Activated naive CD4-positive, alpha-beta T cell treated with Interleukin-2 at 50 U/mL for 16 hours (primary cell): ENCODE measurements around the gene YIPF4.
"Not testable (repeated sequence)": the region's sequence is repeated elsewhere in the genome, so short reads cannot be mapped to it uniquely, and the experiment has no call there.

Experiments used
- DNase-seq: peaks from one replicate; pipeline ENCODE4 v3.0.0-alpha.2; 2020

The YIPF4 gene

DNA sequence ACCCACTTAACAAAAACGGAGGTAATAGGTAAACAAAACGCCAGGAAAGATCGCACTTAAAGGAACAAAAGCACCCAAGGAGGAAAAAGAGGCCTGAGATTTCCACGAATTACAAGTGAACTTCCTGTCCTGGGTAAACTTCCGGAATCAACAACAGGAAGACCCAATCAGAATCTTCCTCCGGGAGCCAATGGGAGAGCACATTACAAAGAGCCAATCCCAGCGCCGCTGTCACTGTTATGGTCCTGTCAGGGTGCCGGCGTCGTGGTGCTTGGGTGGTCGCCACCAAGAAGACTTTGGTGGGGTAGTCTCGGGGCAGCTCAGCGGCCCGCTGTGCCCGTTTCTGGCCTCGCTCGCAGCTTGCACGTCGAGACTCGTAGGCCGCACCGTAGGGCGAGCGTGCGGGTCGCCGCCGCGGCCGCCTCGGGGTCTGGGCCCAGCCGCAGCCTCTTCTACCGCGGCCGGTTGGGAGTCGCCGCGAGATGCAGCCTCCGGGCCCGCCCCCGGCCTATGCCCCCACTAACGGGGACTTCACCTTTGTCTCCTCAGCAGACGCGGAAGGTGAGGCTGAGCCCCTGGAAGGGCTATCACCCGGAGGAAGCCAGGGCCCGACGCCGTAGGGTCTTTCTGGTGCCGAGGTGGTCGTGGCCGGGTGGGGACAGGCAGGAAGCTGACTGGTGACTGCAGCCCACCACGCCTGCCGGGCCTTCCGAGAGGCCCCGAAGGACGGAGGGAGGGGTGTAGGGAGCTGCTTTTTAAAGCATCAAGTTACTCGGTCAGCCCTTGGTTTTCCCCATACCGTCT is at the start of gene YIPF4:
TSS of gene YIPF4 (plus strand) at position 231 of the 804 bp plus-strand sequence. CDS start at position 483, 252 bp downstream.
- peak; percentile 89 for DNase-seq

DNA sequence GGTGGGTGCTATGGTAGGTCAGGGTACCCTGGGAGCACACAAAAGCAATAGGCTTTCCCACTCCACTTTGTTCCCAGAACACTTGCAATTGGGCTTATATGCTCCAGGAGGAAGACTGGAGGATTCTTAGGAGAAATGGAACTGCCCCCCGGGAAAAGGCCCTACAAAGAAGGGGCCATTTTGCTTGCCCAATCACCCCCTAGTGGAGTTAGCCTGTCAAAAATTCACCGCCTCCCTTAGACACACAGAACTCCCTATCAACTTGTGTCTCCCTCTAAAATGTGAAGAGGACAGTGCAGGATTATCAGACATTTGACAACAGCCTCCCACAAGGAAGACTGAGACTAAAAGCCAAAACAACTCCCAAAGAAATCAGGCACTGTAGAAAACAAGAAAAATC is 49.5 kb upstream of the YIPF4 start:
- no peak for DNase-seq

DNA sequence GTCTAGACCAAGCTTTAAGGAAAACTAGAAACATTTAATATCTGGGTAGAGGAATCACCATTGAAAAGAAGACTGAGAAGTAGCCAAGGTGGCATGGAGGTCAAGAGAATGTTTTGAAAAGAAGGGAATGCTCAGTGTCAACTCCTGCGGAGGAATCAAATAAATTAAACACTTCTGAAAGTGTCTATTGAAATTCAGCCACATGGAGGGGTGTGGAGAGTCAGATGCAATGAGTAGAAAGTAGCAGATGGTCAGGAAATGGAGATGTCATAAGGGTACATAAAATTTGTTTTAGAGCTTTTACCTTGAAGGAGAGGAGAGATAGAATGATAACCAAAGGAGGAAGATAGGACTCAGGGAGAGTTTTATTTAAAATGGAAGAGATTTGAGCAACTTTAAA is 48.1 kb upstream of the YIPF4 start:
- no peak for DNase-seq

- DNase-seq: no peak
Observed at GRCh38 chr2:32231959-32232358, 45.7 kb upstream of the YIPF4 start.

DNA sequence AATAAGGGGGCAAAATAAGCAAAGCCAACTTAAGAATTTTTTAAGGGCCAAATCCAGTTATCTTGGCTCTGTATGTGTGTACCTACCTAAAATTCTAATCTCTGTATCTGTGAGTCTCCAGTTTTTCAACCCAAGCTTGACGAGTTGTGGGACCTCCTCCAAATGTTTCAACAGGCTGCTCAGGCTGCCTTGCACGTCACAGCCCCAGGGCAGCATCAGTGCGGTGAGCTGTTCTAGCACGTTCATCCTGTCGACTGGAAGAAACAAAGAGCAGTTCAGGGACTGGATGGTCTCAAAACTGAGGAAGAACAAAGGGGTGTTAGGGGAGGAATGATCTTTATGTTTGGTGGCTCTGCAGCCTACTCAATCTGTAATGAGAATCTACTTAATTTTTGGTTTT is 42.4 kb upstream of the YIPF4 start:
- DNase-seq: no peak

DNA sequence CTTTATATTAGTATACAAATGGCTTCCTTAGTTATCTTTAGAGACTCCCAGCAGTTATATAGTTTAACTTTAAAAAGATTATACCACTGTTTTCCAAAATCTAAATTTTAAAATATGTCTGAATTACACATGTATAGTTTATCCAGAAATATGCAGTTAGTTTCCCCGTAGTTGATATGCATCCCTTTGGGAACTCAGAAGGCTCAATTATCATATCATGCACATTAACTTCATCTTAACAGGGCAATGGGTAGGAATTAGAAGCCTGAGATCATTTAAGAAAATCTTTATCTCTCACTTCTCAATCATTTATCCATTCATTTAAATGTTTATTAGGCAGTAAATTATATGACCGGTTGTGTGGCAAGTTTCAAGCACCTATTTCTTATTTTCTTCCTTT is 40.2 kb upstream of the YIPF4 start:
- DNase-seq: no peak

GRCh38 chr2:32237996-32238395 is 39.7 kb upstream of the YIPF4 start:
- DNase-seq: no peak

DNA sequence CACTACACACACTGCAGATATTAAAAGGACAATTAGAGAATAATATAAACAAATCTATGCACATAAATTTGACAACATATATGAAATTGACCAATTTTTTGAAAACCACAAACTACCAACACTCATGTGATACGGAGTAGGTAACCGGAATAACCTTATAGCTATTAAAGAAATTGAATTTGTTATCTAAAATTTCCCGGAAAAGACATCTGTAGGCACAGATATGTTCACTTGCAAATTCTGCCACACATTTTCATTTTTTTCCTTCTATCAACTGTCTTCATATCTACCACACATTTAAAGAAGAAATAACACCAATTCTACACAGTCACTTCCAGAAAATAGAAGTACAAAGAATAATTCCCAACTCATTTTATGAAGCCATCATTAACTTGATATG is 35.4 kb upstream of the YIPF4 start:
- DNase-seq: no peak

- DNase-seq: no peak
Observed at GRCh38 chr2:32246911-32247310, 30.8 kb upstream of the YIPF4 start.

DNA sequence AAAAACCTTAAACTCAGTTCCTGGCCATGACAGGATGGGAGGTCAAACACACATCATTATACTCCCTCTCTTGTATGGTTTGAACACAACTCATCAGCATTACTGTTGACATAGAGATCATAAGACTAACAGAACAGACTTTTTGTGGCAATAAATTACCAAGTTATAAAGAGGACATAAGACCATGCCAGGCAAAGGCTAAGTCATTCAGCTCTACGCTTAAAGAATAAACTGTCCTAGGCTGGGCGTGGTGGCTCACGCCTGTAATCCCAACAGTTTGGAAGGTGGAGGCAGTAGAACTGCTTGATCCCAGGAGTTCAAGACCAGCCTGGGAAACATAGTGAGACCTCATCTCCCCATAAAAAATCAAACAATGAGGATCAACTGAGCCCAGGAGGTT is 29.4 kb upstream of the YIPF4 start:
- DNase-seq: no peak

DNA sequence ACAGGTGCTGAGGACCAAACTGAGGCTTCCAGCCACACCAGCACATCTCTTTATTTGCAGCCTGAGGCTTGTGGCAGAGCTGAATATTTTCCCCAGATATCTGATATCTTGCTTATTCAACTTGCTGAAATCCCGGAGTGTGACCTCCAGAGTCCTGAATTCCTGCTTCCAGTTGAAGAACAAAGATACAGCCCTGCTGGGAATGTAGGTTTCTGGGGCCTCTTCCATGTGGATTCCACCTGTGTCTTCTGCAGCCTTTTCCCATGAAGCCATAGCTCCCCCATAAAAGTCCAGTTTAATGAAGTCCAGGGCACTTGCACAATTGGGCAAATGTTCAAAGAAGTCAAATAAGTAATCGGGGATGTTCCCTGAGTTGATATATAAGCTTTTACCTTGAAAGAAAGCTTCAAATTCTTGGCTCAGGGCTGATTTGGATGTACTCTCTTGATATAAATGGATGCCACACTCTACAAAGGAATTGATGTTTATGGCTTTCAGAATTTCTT is 27.9 kb upstream of the YIPF4 start:
- no peak for DNase-seq

DNA sequence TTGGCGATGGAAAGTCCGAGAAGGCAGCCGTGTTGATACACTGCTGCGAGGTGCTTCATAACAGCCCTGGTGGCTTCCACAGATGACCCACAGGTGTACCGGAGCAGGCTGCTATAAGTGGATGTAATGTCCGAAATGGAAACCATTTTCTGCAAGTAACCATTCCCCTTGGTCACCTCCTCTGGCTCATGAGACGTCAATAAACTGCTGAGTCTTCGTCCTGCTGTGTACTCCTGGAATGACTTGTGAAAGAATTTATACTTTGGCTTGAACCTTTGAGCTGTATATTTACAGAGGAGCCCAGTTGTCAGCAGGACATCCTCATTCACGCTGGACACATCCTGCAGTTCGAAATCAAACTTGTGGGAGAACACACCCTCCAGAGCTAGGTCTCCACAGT is 27.4 kb upstream of the YIPF4 start:
- DNase-seq: no peak

DNA sequence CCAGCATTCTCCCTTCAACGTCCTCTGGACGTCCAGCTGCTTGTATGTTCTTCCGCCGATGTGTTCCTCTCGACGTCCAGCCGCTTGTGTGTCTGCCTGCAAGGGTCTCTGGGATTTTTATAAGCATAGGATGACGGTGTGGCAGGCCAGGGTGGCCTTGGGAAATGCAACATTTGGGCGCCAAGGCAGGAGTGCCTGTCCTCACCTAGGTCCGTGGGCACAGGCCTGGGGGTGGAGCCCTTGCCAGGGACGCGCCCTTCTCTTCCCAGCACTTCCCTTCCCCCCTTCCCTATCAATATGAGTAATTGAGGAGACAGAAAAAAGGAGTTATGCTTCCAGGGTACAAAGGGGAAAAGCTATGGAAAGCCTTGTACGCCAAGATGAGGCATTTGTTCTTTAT is 19.5 kb upstream of the YIPF4 start:
- DNase-seq: no peak

- DNase-seq: no peak
Observed at GRCh38 chr2:32260376-32260775, 17.3 kb upstream of the YIPF4 start.

DNA sequence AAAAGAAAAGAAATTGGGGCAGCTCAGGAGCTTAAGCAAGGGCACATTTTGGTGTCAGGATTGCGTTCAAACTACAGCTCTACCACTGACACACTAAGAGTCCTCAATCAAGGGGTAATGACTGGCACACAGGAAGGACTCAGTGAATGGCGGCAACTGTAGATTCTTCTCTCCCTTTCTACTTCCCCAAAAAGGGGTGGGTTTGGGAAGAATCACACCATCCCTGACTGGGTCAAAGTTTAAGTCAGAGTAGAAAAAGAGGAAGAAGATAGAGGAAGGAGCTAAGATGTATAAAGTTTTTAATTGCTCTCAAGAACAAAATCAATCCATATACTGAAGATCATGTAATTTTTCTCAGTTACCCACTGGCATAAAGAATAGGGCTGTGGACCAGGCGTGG is 15.6 kb upstream of the YIPF4 start:
- DNase-seq: no peak

GRCh38 chr2:32264422-32265105 is 13.1 kb upstream of the YIPF4 start, which contains the start of gene NLRC4:
Gene NLRC4, minus strand, starts transcription at chr2:32264886. Its CDS starts 8,111 bp downstream, at chr2:32256775.
- no peak for DNase-seq

DNA sequence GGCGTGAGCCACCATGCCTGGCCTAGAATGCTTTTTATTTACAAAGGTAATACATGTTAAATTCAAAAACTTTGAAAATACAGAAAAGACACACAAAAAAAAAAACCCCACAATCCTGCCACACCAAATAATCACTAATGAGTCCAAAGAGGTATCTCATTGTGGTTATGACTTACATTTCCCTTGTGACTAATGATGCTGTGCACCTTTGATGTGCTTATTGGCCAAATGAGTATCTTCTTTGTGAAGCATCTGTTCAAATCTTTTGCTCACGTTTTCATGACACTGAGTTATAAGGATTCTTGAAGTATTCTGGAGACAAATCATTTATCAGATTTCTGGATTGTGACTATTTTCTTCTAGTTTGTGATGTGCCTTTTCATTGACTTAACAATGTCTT is 6.6 kb upstream of the YIPF4 start:
- DNase-seq: no peak

DNA sequence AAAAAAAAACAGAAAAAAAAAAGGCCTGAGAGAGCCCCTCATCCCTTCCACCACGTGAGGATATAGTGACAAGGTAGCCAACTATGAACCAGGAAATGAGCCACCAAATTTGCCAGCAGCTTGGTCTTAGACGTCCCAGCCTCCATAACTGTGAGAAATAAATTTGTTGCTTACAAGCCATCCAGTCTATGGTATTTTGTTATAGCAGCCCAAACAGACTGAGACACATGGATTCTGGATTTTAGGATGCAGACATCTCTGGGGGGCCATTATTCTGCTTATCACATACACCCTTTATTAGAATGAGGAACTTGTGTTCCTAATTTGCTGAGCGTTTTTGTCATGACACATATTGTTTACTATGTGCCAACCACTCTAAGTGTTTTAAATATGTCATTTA is 5.4 kb upstream of the YIPF4 start:
- no peak for DNase-seq

- no peak for DNase-seq
Observed at GRCh38 chr2:32274289-32274688, 3.4 kb upstream of the YIPF4 start.

DNA sequence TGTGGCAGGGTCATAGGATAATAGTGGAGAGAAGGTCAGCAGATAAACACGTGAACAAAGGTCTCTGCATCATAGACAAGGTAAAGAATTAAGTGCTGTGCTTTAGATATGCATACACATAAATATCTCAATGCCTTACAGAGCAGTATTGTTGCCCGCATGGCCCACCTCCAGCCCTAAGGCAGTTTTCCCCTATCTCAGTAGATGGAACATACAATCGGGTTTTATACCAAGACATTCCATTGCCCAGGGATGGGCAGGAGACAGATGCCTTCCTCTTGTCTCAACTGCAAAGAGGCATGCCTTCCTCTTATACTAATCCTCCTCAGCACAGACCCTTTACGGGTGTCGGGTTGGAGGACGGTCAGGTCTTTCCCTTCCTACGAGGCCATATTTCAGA is 1.9 kb upstream of the YIPF4 start:
- DNase-seq: not testable (repeated sequence)

- no peak for DNase-seq
Observed at GRCh38 chr2:32277363-32277673, 386 bp upstream of the YIPF4 start.

- DNase-seq: no peak
Observed at GRCh38 chr2:32278478-32278853, 762 bp downstream of the YIPF4 start.

DNA sequence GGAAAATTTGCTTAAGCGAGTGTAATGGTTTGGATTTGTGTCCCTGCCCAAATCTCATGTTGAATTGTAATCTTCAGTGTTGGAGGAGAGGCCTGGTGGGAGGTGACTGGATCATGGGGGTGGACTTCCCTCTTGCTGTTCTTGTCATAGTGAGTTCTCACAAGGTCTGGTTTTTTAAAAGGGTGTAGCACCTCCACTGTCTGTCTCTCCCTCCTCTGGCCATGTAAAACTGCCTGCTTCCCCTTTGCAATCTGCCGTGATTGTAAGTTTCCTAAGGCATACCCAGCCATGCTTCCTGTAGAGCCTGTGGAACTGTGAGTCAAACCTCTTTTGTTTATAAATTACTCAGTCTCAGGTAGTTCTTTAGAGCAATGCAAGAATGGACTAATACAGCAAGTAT is 6.6 kb downstream of the YIPF4 start:
- DNase-seq: no peak

GRCh38 chr2:32289165-32289999 is 11.7 kb downstream of the YIPF4 start:
- DNase-seq: no peak
